GM10266 (cell line): Measurements from ENCODE around the gene TPRA1.

ENCODE experiments used
- DNase-seq: peaks from one replicate; pipeline ENCODE4 v3.0.0; 2012; ENCODE audit errors: extremely low spot score
- TF ChIP-seq, protein P1 (sequence below): IDR thresholded peaks from 2 replicates; pipeline ENCODE4 v1.5.1; 2012; ENCODE audit warnings: mild to moderate bottlenecking, low read depth; ENCODE audit not compliant: control insufficient read depth, insufficient read depth; ENCODE audit errors: missing control alignments

TPRA1 gene

GRCh38 chr3:127555108-127555507 is 35.4 kb downstream of the TPRA1 start:
- no peak for DNase-seq
- TF ChIP-seq, protein P1, sequence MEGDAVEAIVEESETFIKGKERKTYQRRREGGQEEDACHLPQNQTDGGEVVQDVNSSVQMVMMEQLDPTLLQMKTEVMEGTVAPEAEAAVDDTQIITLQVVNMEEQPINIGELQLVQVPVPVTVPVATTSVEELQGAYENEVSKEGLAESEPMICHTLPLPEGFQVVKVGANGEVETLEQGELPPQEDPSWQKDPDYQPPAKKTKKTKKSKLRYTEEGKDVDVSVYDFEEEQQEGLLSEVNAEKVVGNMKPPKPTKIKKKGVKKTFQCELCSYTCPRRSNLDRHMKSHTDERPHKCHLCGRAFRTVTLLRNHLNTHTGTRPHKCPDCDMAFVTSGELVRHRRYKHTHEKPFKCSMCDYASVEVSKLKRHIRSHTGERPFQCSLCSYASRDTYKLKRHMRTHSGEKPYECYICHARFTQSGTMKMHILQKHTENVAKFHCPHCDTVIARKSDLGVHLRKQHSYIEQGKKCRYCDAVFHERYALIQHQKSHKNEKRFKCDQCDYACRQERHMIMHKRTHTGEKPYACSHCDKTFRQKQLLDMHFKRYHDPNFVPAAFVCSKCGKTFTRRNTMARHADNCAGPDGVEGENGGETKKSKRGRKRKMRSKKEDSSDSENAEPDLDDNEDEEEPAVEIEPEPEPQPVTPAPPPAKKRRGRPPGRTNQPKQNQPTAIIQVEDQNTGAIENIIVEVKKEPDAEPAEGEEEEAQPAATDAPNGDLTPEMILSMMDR: no peak

DNA sequence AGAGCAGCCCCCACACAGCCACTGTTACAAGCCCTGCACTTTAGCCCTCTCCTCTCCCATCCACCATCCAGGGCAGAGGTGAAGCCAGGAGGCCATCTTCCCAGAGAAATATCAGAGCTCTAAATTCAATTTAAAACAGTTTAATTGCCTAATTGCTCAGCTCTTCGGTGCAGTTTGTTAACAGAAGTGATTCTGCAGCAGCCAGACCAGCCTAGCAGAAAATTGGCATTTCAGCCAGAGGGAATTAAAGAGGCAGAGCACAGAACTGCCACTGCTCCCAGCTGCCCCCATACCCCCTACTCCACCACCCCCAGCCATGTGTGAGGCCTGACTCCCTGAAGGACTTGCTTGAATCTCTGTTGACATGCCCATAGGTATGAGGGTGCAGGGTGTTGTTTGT is 38.5 kb downstream of the TPRA1 start:
- DNase-seq: no peak
- TF ChIP-seq, protein P1: no peak

- TF ChIP-seq, protein P1: no peak
- no peak for DNase-seq
These were observed 39.4 kb downstream of the TPRA1 start for GRCh38 chr3:127551178-127551577.

GRCh38 chr3:127550468-127551157 is 39.9 kb downstream of the TPRA1 start:
- DNase-seq: no peak
- TF ChIP-seq, protein P1: no peak

GRCh38 chr3:127549826-127550467 is 40.6 kb downstream of the TPRA1 start:
- DNase-seq: no peak
- TF ChIP-seq, protein P1: no peak

DNA sequence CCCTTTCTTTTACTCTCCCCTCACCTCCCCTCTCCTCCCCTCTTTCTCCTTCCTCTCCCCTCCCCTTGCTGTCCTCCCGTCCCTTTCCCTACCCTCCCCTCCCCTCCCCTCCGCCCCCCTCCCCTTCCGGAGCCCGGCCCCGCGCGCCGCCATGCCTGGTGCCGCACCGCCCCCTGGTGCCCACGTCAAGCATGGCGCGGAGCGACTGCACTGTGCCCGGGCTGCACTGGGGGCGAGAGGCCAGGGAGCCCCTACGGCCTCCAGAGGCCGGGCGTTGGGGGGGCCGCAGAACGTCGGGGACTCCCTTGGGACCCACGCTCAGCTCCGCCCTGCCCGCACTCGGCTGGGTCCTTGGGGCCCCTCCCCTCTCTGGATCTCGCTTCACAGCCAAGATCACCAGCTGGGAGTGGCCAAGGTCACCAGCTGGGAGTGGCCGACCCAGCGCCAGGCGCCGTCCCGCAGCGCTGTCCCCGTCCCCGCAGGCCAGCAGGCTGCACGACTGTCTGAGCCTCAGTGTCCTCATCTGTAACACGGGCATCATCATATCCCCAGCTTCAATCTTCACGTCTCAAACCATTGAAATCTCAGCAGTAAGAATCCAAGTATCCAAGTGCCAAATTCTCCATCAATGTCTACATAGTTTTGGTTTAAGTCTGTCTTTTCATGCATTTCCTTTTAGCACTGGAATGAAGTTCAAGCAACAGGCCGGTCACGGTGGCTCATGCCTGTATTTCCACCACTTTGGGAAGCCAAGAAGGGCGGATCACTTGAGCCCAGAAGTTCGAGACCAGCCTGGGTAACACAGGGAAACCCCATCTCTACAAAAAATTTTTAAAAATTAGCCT is 42.5 kb downstream of the TPRA1 start:
- TF ChIP-seq, protein P1: peak; percentile 90
- DNase-seq: peak; percentile 84
